ENCODE results near the gene CFAP20.
A peak's percentile ranks its signal among the peaks of the same experiment; 100 is the strongest.
"Not testable (repeated sequence)": the region's sequence is repeated elsewhere in the genome, so short reads cannot be mapped to it uniquely, and the experiment has no call there.

The CFAP20 gene

DNA sequence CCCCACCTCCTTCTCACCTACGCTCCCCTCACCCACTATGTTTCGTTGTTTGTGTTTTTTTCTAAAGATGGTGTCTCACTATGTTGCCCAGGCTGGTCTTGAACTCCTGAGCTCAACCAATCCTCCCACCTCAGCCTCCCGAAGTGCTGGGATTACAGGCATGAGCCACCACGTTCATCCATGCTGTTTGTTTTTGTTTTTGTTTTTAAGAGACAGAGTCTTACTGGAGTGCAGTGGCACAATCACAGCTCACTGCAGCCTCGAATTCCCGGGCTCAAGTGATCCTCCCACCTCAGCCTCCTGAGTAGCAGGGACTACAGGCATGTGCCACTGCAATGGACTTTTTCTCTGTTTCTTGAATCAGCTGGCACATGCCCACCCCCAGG lies 33.6 kb downstream of the CFAP20 start:
- DNase-seq, result not testable (repeated sequence)

DNA sequence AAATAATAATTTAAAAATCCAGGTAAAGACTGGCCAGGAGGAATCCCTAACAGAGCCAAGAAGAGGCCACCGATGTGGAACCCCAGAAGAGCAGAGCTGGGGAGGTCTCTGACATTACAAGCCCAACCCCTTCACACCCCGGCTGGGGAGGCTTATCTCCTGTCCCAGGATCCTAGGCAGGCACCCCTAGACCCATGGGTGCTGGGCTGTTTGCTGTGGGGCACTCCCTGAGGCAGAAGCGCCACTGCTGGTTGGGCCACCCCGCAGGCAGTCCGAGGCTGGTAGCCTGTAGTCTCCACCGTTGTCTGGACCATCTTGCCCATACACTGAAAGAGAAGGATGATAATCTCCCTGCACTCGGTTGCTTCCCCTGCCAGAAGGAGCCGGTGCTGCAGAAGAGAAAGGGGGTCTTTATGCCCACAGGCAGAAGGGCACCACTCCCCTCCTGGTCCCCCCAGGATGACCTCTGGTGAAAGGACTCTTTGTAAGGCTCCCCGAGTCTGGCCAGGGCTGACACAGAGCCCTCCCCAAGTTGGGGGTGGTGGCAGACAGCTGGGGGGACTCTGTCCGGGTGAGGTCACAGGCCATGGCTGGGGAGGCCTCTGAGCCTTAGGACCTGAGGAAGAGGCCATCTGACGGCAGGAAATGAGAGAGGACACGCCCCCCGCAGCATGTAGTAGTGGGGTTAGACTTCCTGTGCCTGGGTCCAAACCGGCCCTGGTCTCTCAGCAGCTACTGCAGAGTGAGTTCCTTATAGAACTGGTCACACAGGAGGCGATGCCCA lies 34.2 kb downstream of the CFAP20 start:
- no peak for DNase-seq

DNA sequence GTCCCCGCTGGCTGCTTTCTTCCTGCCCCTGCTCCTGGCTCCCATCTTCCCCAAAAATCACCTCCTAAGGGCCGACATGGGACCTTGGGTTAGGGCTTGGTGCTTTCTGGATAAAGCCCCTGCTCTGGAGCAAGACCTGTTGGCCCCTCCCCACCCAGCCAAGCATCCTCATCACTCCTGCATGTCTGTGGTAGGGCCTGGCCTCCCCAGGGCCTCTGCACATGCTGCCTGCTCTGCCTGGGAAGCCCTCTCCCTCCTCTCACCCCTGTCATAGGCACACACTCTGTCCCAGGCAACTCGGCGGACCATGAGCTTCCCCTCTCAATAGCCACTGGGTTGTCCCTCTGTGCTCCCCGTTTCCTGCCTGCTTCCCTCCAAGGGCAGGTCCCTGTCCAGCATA lies 35.2 kb downstream of the CFAP20 start:
- no peak for DNase-seq

DNA sequence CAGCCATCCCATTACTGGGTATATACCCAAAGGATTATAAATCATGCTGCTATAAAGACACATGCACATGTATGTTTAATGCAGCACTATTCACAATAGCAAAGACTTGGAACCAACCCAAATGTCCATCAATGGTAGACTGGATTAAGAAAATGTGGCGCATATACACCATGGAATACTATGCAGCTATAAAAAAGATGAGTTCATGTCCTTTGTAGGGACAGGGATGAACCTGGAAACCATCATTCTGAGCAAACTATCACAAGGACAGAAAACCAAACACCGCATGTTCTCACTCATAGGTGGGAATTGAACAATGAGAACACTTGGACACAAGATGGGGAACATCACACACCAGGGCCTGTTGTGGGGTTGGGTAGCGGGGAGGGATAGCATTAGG lies 38.8 kb downstream of the CFAP20 start:
- DNase-seq, result not testable (repeated sequence)

DNA sequence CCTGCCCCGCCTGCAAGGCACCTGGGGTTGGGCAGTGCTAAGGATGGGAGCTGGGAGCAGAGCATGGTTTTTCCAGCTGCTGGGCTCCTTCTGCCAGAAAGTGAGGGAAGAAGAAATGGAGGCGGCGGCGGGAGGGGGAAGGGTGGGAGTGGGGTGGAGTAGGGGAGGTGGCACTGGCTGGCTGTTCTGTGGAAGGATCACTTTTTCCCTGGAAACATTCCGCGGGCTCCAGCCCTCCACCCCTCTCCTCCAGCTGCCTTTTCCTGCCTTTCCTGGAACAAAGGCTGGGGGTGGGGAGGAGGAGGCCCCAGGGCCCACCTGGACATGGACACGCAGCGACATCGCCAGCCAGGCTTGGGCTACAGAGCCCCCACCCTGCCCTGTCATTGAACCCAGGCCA lies 41.1 kb downstream of the CFAP20 start:
- DNase-seq, result peak; percentile 75

DNA sequence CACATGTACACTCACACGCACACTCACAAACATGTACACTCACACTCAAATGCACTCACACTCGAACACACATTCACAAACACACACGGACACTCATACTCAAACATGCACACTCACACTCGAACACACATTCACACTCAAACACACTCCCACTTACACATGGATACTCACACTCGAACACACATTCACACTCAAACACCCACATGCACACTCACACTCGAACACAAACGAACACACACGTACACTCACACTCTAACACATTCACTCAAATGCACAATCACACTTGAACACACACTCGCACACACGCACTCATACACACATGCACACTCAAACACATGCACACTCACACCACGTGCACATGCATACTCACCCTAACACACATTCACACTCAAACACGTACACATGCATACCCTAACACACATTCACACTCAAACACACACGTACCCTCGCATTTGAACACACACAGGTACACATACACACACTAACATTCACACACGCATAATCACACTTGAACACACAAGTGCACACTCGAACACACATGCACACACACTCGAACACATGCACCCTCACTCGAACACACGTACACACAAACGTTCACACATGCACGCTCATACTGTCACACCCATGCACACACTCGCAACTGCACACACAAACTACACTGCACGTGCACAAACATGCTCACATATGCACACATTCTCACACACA lies 41.8 kb downstream of the CFAP20 start:
- no peak for DNase-seq

DNA sequence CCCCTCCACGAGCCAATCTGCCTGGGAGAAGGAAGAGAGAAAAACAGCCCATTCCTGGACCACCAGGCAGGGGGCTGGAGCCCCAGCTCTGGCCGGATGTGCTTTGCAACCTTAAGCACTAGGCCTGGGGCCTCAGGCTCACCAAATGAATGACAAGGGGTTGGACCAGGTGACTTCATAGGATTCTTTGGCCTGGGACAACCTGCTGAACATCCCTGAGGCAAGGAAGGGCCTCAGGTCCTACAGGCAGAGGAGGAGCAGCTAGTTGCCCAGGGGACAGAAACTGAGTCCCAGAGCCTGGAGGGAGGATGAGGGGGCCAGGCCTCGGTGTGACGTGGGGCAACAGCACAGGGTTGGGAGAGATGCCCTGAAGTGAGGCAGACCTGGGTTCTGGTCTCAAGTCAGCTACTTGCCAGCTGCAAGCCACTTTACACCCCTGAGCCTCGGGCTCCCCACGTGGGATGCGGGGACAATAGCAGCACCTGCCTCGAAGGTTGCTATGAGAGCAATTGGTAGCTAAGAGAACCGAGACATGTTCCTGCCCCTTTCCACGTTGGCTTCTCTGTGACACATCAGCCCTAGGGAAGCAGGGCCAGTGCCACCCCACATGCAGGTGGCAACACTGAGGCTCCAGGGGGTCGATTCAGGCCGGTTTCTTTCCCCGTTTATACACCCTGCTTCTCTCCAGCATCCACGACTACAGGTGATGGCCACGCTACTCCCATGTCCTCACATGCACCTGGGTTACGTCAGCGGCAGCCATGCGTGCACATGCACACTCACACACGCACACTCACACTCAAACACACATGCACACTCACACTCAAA lies 42.6 kb downstream of the CFAP20 start:
- DNase-seq, result no peak

DNA sequence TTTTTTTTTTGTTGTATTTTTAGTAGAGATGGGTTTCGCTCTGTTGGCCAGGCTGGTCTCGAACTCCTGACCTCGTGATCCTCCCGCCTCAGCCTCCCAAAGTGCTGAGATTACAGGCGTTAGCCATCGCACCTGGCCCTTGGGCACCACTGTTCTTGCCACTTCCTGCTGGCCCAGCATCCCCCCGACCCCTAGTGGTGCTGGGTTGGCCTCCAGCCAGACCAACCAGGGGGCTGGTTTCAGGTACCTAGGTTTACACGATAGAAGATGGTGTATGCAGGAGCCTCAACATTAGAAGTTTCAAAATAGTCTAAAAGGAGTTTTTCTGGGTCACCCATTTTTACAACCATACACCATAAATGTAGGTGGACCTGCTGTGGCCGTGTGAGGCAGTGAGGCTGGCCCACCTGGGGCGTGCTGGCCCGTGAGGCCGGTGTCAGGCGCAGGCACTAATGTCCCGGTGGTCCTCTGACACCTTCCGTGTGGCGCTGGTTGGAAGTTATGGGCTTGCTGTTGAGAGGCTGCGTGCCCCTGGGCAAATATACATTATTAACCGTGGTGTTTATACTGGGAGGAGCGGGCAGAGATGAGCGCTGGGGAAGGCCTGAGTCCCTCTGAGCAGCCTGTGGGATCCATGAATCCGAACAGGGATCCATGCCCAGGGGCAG lies 43.5 kb downstream of the CFAP20 start:
- DNase-seq, result no peak

DNA sequence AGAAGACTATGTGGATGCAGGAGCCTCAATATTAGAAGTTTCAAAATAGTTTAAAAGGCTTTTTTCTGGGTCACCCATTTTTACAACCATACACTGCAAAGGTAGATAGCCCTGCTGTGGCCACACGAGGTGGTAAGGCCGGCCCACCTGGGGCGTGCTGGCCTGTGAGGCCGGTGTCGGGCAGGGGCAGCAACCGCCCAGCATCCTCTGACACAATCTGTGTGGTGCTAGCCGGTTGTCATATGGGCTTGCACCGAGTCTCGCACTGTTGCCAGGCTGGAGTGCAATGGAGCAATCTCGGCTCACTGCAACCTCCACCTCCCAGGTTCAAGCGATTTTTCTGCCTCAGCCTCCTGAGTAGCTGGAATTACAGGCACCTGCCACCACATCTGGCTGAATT lies 44.0 kb downstream of the CFAP20 start:
- no peak for DNase-seq

DNA sequence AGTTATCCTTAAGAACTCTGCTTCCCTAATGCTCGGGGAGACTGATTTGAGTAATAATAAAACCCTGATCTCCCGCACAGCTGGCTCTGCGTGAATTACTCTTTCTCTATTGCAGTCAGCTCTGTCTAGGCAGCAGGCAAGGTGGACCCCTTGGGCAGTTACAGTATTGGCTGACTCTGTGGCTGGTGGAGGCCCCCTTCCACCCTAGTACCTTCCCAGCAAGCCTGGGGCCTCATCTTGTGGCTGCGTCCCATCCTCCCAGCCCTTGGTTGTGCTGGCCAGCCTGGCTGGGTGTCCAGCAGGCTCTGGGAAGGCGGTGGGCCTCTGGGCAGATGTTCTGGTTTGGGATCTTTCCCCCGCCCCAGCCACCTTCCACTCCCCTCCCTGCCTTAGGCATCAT lies 44.5 kb downstream of the CFAP20 start:
- DNase-seq, result no peak

DNA sequence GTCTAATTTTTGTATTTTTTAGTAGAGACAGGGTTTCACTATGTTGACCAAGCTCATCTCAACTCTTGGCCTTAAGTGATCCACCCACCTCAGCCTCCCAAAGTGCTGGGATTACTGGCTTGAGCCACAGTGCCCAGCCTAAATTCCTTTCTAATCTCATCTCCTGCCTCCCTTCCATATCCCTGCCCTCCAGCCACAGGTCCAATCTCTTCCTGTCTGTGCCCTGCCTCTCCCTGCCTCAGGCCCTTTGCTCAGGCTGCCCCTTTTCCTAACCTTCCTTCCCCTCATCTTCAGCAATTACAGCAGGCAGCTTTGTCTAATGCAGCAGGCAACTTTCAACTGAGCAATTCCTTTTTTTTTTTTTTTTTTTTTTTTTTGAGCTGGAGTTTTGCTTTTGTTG lies 46.8 kb downstream of the CFAP20 start:
- DNase-seq, result no peak

DNA sequence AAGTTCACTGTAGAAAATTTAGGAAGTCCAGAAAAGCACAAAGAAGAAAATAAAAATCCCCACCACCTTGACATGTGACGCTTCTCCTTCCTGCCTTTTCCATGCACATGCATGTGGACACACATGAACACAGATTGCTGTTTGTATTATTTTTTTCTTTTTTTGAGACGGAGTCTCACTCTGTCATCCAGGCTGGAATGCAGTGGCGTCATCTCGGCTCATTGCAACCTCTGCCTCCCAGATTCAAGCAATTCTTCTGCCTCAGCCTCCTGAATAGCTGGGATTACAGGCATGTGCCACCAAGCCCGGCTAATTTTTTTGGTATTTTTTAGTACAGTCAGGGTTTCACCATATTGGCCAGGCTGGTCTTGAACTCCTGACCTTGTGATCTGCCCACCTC lies 48.5 kb downstream of the CFAP20 start:
- not testable (repeated sequence) for DNase-seq

DNA sequence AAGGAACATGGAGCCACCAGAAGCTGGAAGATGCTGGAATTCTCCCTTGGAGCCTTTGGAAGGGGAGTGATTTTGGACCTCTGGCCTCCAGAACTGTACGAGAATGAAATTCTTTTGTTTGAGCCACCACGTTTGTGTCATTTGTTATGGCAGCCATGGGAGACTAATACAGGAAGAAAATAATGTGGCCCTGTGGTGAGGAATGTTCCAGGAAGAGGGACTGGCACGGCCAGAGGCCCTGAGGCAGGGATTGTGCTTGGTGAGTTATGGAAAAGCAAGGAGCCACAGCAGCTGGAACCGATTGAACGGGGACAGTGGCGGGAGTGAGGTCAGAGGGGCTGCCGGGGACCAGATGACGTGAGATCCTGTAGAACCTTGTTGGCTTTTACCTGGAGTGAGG lies 51.4 kb downstream of the CFAP20 start:
- DNase-seq, result no peak

DNA sequence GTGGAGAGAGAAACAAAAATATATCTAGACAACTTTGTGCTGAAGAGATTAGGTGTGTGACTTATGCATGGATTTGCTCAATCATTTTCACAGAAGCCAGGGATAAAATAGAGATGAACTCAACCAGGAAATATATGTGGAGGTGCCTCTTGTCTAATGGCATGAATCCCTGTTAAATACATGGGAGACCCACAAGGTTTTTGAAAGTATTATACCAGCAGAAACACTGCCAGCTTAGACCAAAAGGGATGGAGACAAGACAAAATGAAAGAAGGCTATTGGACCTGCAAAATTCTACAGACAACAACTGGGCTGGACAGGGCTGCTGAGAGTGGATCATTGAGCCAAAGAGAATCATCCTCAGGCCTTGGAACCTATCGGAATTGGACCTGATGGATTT lies 52.7 kb downstream of the CFAP20 start:
- DNase-seq, result no peak

DNA sequence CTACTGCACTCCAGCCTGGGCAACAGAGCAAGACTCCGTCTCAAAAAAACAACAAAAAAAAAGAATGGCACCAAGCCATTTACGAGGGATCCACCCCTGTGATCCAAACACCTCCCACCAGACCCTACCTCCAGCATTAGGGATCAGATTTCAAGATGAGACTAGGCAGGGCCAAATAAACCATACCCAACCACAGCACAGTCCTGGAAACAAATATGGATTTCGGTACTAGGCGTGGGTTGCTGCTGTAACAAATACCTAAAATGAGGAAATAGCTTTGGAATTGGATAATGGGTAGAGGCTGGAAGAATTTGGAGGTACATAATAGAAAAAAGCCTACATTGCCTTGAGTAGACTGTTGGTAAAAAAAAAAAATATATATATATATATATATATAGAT lies 54.5 kb downstream of the CFAP20 start:
- DNase-seq, result no peak

DNA sequence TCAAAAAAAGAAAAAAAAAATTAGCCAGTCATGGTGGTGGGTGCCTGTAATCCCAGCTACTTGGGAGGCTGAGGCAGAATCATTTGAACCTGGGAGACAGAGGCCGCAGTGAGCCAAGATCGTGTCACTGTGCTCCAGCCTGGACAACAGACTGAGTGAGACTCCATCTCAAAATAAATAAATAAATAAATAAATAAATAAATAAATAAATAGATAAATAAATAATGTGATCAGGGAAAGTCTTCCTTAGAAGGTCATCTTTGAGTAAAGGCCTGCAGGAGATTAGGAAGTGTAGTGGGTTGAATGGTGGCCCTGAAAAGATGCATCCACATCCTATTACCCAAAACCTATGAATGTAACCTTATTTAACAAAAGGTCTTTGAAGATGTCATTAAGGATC lies 56.1 kb downstream of the CFAP20 start:
- DNase-seq, result not testable (repeated sequence)

DNA sequence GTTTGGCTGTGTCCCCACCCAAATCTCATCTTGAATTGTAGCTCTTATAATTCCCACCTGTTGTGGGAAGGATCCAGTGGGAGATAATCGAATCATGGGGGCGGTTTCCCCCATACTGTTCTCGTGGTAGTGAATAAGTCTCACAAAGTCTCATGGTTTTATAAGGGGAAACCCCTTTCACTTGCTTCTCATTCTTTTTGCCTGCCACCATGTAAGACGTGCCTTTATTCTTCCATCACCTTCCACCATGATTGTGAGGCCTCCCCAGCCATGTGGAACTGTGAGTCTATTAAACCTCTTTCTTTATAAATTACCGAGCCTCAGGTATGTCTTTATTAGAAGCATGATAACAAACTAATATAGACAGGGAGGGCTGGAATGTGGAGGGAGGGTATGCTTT lies 57.0 kb downstream of the CFAP20 start:
- not testable (repeated sequence) for DNase-seq

DNA sequence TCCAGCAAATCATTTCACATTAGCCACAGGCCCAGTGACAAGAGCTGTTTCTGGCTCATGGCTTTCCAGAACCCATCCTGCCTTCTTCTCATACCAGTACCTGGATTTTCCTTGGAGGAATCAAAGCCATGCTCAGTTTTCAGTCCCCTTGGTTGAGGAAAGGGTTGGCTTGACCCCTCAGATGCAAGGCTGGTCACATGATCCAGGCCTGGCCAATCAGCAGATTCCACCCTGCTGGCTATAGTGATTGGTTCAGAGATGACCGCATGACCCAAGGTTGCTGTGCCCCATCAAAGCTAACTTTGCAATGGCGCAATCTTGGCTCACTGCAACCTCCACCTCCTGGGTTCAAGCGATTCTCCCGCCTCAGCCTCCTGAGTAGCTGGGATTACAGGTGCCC lies 58.6 kb downstream of the CFAP20 start:
- no peak for DNase-seq

Measured in right forelimb (tissue), 1 donor.